DND-41 (cell line): Measurements from ENCODE around the gene RAD51B.

ENCODE experiments used
- EZH2 ChIP-seq: IDR thresholded peaks from 3 replicates; pipeline ENCODE4 v1.6.1; 2012; ENCODE audit warnings: borderline replicate concordance, low read depth, mild to moderate bottlenecking, moderate library complexity, low read length, inconsistent platforms; ENCODE audit not compliant: severe bottlenecking
- TF ChIP-seq, protein P1 (sequence below): IDR thresholded peaks from 2 replicates; pipeline ENCODE4 v1.5.1; 2012; ENCODE audit warnings: borderline replicate concordance, low read length, moderate library complexity, mild to moderate bottlenecking; ENCODE audit not compliant: poor library complexity, severe bottlenecking; ENCODE audit errors: extremely low read depth

DNA sequence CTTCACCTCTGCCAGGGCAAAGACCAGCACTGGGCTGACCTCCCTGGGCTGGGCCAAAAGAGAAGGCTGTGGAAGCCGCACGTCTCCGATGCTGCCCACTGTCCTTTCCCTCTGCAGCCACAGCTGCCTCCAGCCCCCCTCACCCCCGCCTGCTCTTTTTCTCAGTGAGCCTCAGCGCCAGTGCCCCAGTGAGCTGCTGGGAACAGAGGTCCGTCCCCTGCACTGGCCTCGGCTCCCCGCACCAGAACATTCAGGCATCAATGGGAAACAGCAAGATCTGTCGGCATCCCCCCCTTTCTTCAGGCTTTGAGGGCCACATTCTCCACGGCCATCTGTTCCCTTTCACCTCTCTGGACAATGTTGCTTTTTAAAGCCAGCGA is 575.2 kb downstream of the RAD51B start:
- TF ChIP-seq EZH2: no peak
- TF ChIP-seq, protein P1, sequence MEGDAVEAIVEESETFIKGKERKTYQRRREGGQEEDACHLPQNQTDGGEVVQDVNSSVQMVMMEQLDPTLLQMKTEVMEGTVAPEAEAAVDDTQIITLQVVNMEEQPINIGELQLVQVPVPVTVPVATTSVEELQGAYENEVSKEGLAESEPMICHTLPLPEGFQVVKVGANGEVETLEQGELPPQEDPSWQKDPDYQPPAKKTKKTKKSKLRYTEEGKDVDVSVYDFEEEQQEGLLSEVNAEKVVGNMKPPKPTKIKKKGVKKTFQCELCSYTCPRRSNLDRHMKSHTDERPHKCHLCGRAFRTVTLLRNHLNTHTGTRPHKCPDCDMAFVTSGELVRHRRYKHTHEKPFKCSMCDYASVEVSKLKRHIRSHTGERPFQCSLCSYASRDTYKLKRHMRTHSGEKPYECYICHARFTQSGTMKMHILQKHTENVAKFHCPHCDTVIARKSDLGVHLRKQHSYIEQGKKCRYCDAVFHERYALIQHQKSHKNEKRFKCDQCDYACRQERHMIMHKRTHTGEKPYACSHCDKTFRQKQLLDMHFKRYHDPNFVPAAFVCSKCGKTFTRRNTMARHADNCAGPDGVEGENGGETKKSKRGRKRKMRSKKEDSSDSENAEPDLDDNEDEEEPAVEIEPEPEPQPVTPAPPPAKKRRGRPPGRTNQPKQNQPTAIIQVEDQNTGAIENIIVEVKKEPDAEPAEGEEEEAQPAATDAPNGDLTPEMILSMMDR: no peak
